Vagina (tissue), 2 donors: Measurements from ENCODE around the gene TSHZ3. TPM values are rescaled to one million over a fixed set of nuclear protein-coding genes. Genes with fewer than 3 reads are reported as not detected.

ENCODE experiments used
- DNase-seq, 2 donors: peaks; one replicate each; pipeline ENCODE4 v3.0.0-alpha.2; 2017; ENCODE audit errors: extremely low spot score in 2 of 2
- H3K27ac ChIP-seq: fragments of 200-600 bp; sonication (generic); one replicate; pipeline ENCODE4 v1.5.1; 2019
- H3K27me3 ChIP-seq: fragments of 200-600 bp; sonication (generic); one replicate; pipeline ENCODE4 v1.5.1; 2019
- H3K36me3 ChIP-seq, 2 donors: fragments of 200-600 bp; sonication (generic); one replicate each; pipeline ENCODE4 v1.5.1; 2017 to 2019
- H3K4me1 ChIP-seq: fragments of 200-600 bp; sonication (generic); one replicate; pipeline ENCODE4 v1.5.1; 2019
- H3K4me3 ChIP-seq, 2 donors: fragments of 200-600 bp; sonication (generic); 1 replicate in 1 of 2; 2 replicates in 1 of 2; pipeline ENCODE4 v1.5.1; 2016 to 2019
- H3K9me3 ChIP-seq: fragments of 200-600 bp; sonication (generic); one replicate; pipeline ENCODE4 v1.5.1; 2019
- POLR2A ChIP-seq, 2 donors: fragments of 450-650 bp; IDR thresholded peaks; one replicate each; pipeline ENCODE4 v1.6.1; 2017; ENCODE audit warnings: antibody characterized with exemption in 2 of 2, mild to moderate bottlenecking in 2 of 2, moderate library complexity in 2 of 2
- POLR2AphosphoS5 ChIP-seq, 2 donors: sonication (generic); formaldehyde crosslinking; IDR thresholded peaks; one replicate each; pipeline ENCODE4 v1.9.0; 2017; ENCODE audit warnings: antibody characterized with exemption in 2 of 2, mild to moderate bottlenecking in 2 of 2, low read depth in 1 of 2; ENCODE audit not compliant: insufficient read depth in 1 of 2
- intact Hi-C: fragments of 100-400 bp; cut with DNase I; formaldehyde crosslinking; loops from one replicate; pipeline ENCODE4 v1.15.1; 2023
- total RNA-seq: library from RNA; depleted of rRNA; stranded (reverse); fragments of >200 nt; gene quantifications from one replicate; pipeline ENCODE4 v1.2.3, GENCODE V29; 2016
- TF ChIP-seq, protein P1 (sequence below), 3 experiments: fragments of 450-650 bp in 2 of 3; fragments of 200-600 bp in 1 of 3; sonication (generic) in 1 of 3; IDR thresholded peaks; one replicate each; pipeline ENCODE4 v1.5.1; 2017 to 2019; ENCODE audit warnings: antibody characterized with exemption in 3 of 3, mild to moderate bottlenecking in 2 of 3, moderate library complexity in 2 of 3

The TSHZ3 gene
- total RNA-seq, 1 donor from 2014 or later = 13.5 TPM

DNA sequence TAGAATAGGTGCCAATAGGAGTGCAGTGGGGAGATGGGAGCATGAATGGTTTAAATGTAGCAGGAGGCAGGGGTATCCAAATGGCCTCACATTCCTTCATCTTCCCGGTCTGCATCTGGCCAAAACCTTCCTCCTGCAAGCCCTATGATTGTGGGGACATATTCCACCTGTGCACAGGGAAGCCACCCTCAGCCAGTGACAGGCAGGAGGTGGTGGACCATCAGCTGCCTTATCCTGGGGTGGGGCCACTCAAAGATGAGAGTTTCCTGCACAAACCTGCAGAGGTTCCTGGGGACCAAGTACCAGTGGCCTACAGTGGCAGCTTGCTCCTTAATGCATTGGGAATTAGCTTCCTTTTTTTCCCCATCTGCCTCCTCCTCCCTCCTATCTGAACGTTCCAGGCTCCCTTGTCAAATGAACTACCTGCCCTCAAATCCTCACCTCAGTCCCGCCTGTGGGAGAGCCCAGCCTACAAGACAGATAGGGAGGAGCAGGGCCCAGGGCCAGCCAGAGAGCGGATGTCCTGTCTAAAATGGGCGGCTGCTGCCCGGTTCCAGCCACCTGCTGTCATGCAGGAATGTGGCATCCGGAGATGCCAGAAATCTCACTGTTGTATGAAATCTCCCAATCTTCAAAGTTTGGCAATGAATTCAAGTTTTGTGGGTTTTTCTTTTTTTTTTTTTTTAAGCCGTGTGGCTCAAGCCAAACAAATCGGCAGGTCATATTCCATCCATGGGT lies 85.0 kb downstream of the TSHZ3 start:
- H3K27me3 ChIP-seq = no peaks in the 10 kb centered on the region
- TF ChIP-seq POLR2A (IDR thresholded peaks at IDR 0.05) = no peak
- TF ChIP-seq, protein P1, sequence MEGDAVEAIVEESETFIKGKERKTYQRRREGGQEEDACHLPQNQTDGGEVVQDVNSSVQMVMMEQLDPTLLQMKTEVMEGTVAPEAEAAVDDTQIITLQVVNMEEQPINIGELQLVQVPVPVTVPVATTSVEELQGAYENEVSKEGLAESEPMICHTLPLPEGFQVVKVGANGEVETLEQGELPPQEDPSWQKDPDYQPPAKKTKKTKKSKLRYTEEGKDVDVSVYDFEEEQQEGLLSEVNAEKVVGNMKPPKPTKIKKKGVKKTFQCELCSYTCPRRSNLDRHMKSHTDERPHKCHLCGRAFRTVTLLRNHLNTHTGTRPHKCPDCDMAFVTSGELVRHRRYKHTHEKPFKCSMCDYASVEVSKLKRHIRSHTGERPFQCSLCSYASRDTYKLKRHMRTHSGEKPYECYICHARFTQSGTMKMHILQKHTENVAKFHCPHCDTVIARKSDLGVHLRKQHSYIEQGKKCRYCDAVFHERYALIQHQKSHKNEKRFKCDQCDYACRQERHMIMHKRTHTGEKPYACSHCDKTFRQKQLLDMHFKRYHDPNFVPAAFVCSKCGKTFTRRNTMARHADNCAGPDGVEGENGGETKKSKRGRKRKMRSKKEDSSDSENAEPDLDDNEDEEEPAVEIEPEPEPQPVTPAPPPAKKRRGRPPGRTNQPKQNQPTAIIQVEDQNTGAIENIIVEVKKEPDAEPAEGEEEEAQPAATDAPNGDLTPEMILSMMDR (IDR thresholded peaks at IDR 0.05) = no peak
- TF ChIP-seq POLR2AphosphoS5 (IDR thresholded peaks at IDR 0.05; ENCODE audit: insufficient read depth in 1 of 2, low read depth in 1 of 2) = no peak
- H3K4me3 ChIP-seq = no peak overlapping the region
- H3K27ac ChIP-seq = no peak overlapping the region
- H3K4me1 ChIP-seq = peaks cover 22% of the 10 kb centered on the region
- no peaks in the 10 kb centered on the region for H3K9me3 ChIP-seq
- H3K36me3 ChIP-seq = no peaks in the 10 kb centered on the region
- no peak for DNase-seq
- intact Hi-C loops = no loop called here

- no peak for DNase-seq
- Histone ChIP-seq H3K4me1 (peaks cover 22% of the 10 kb centered on the region), H3K36me3 (no peaks in the 10 kb centered on the region), H3K27ac (no peak overlapping the region), H3K4me3 (peak overlapping the region in 1 of 2 donors; percentile 1), H3K27me3 (no peaks in the 10 kb centered on the region), H3K9me3 (no peaks in the 10 kb centered on the region)
- TF ChIP-seq, protein P1 (IDR thresholded peaks at IDR 0.05) = no peak
- TF ChIP-seq POLR2AphosphoS5 (IDR thresholded peaks at IDR 0.05; ENCODE audit: insufficient read depth in 1 of 2, low read depth in 1 of 2) (no peak), POLR2A (IDR thresholded peaks at IDR 0.05) (no peak)
- intact Hi-C loops = no loop called here
Observed at GRCh38 chr19:31263328-31263727, 85.9 kb downstream of the TSHZ3 start.

DNA sequence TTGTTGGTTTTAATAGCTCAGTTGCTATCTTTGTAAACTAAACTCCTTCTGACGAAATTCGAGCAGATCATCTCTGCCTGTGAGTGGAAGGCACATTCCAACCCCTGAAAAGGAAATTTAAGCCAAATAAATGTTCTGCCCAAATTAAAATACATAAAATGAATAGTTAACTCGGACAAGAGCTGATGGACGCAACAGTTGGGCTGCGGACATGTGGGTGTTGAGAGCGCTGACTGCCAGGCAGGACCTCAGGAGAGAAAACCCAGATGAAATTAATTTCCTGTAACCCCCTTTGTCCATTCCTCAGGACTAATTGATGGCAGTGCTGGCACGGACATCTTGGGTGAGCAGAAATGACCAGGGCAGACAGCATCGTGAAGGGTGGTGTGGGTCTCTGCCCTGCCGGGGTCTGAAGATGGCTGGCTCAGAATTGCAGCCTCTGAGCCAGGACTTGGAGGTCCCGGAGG lies 86.5 kb downstream of the TSHZ3 start:
- intact Hi-C loops = no loop called here
- H3K27ac ChIP-seq = peak overlapping the region; percentile 39
- peak overlapping the region in 1 of 2 donors; percentile 1 for H3K4me3 ChIP-seq
- H3K4me1 ChIP-seq = peaks cover 22% of the 10 kb centered on the region
- TF ChIP-seq POLR2AphosphoS5 (IDR thresholded peaks at IDR 0.05; ENCODE audit: insufficient read depth in 1 of 2, low read depth in 1 of 2) = peak in 1 of 2 donors; percentile 23
- TF ChIP-seq, protein P1 (IDR thresholded peaks at IDR 0.05) = no peak
- H3K36me3 ChIP-seq = no peaks in the 10 kb centered on the region
- no peaks in the 10 kb centered on the region for H3K9me3 ChIP-seq
- peak; percentile 46 to 71 for DNase-seq
- H3K27me3 ChIP-seq = no peaks in the 10 kb centered on the region

GRCh38 chr19:31261603-31262212 lies 87.5 kb downstream of the TSHZ3 start:
- DNase-seq = peak; percentile 1 to 29
- peaks cover 22% of the 10 kb centered on the region for H3K4me1 ChIP-seq
- H3K27ac ChIP-seq = no peak overlapping the region
- TF ChIP-seq POLR2A (IDR thresholded peaks at IDR 0.05) (no peak), POLR2AphosphoS5 (IDR thresholded peaks at IDR 0.05; ENCODE audit: insufficient read depth in 1 of 2, low read depth in 1 of 2) (no peak)
- TF ChIP-seq, protein P1 (IDR thresholded peaks at IDR 0.05) = no peak
- H3K36me3 ChIP-seq = no peaks in the 10 kb centered on the region
- H3K27me3 ChIP-seq = no peaks in the 10 kb centered on the region
- H3K9me3 ChIP-seq = no peaks in the 10 kb centered on the region
- no peak overlapping the region for H3K4me3 ChIP-seq
- intact Hi-C loops = no loop called here
